ENCODE results near the gene GIT1. TPM values are rescaled to one million over a fixed set of nuclear protein-coding genes. Genes with fewer than 3 reads are reported as not detected.

Gene GIT1
- total and polyA plus RNA-seq, 9 of the 15 experiments (the other 6 are each of a cell fraction or from before 2014, with no cell fraction given): 0.35 to 35.3 (median 17.1) TPM

GRCh38 chr17:29557085-29557738, 32.2 kb downstream of the GIT1 start (continued):
- no peak for TF ChIP-seq PREB (CRISPR knock-in tag; IDR thresholded peaks at IDR 0.05)
- TF ChIP-seq SMAD4 (CRISPR knock-in tag; conservative IDR thresholded peaks at IDR 0.05): peak; percentile 53
- no peak for TF ChIP-seq SIN3B (IDR thresholded peaks at IDR 0.05; ENCODE audit: low read depth)
- peak; percentile 70; the same call in 1 of the 2 replicates for TF ChIP-seq ZNF316 (IDR thresholded peaks at IDR 0.05)
- TF ChIP-seq FOXA3 (CRISPR knock-in tag; conservative IDR thresholded peaks at IDR 0.05 in 1 of 2, IDR thresholded peaks at IDR 0.05 in 1 of 2): no peak
- no peak for TF ChIP-seq ZNF696 (CRISPR knock-in tag; conservative IDR thresholded peaks at IDR 0.05)
- no peak for TF ChIP-seq GTF2F1 (IDR thresholded peaks at IDR 0.05; ENCODE audit: low read depth, low read length)
- no peak for TF ChIP-seq COPS2 (conservative IDR thresholded peaks at IDR 0.05)
- TF ChIP-seq CBFA2T3 (IDR thresholded peaks at IDR 0.05): peak; percentile 94
- no peak for TF ChIP-seq XRCC5 (IDR thresholded peaks at IDR 0.05; ENCODE audit: low read depth, low read length)

GRCh38 chr17:29555840-29556239, 33.6 kb downstream of the GIT1 start:
- Histone ChIP-seq H3K9me3 (replicated peaks; ENCODE audit: control insufficient read depth, insufficient read depth, low read depth, low read length) (no peaks in the 10 kb centered on the region), H3K9ac (ENCODE audit: insufficient read depth in 1 of 2, low read depth in 2 of 2, low read length in 2 of 2) (no peak overlapping the region), H2AFZ (ENCODE audit: low read depth, low read length) (no peak overlapping the region), H3K4me1 (replicated peaks in 1 of 2; ENCODE audit: control insufficient read depth in 2 of 2, insufficient read depth in 2 of 2, low read length in 2 of 2) (peaks cover 8 to 9% of the 10 kb centered on the region in 2 experiments; a peak in 4 of 5 replicates), H4K20me1 (replicated peaks; ENCODE audit: control insufficient read depth, insufficient read depth, low read length) (peaks cover 11% of the 10 kb centered on the region), H3K9me1 (ENCODE audit: control insufficient read depth, insufficient read depth, low read length) (no peaks in the 10 kb centered on the region), H3K79me2 (ENCODE audit: control insufficient read depth, insufficient read depth, low read length) (no peaks in the 10 kb centered on the region), H3K4me3 (no peak overlapping the region), H3K27ac (ENCODE audit: extremely low read depth, low read depth, low read length) (no peak overlapping the region), H3K36me3 (ENCODE audit: control insufficient read depth, insufficient read depth, low read length) (no peaks in the 10 kb centered on the region), H3K4me2 (ENCODE audit: insufficient read depth, low read length) (no peak overlapping the region), H3K27me3 (ENCODE audit: control insufficient read depth in 2 of 2, insufficient read depth in 2 of 2, low read length in 2 of 2) (peaks cover 10 to 20% of the 10 kb centered on the region in 2 experiments; a peak in 4 of 5 replicates)
- no peak for FAIRE-seq
- BruUV-seq (replicated peaks): no TSS peak
- intact Hi-C loops (cut with micrococcal nuclease) (loop anchor here (10.0 kb wide), 1 partner anchor 411 kb away; no protein-coding TSS in a partner anchor), in situ Hi-C loops (cut with MboI) (no loop called here)
- WGBS (ENCODE audit: insufficient coverage, low coverage, missing lambda C conversion rate): 33% methylated on average over 3 of the region's 3 CpGs
- ChIA-PET CTCF (ENCODE audit: low intra/inter-chr PET ratio) (no interaction called here), POLR2A (interaction anchor here (0.8 to 0.9 kb wide), 2 partner anchors 8 to 408 kb away, joined by 3 to 4 read pairs; no protein-coding TSS in a partner anchor)
- no peak for DNase-seq (ENCODE audit: extremely low read depth in 1 of 4, low spot score in 3 of 4)
- no peak for ATAC-seq
- TF ChIP-seq ZNF224 (CRISPR knock-in tag; IDR thresholded peaks at IDR 0.05) (no peak), CTCFL (IDR thresholded peaks at IDR 0.05; ENCODE audit: borderline replicate concordance, insufficient read depth, low read depth, low read length, poor library complexity, severe bottlenecking) (no peak), SRF (CRISPR knock-in tag; IDR thresholded peaks at IDR 0.05) (no peak)

Data from K562 (cell line).